ENCODE measurements around the gene PKNOX2.

Gene PKNOX2

GRCh38 chr11:125370561-125371389 lies 206.2 kb downstream of the PKNOX2 start:
- no peak for DNase-seq

- DNase-seq: no peak
Measured at GRCh38 chr11:125371431-125371935, 206.9 kb downstream of the PKNOX2 start.

GRCh38 chr11:125372088-125372487 lies 207.5 kb downstream of the PKNOX2 start:
- DNase-seq: no peak

- no peak for DNase-seq
Measured at GRCh38 chr11:125372911-125373310, 208.4 kb downstream of the PKNOX2 start.

GRCh38 chr11:125373426-125374391 lies 209.2 kb downstream of the PKNOX2 start:
- DNase-seq: no peak

- no peak for DNase-seq
Measured at GRCh38 chr11:125374398-125374797, 209.8 kb downstream of the PKNOX2 start.

- no peak for DNase-seq
Measured at GRCh38 chr11:125375146-125375545, 210.6 kb downstream of the PKNOX2 start.

GRCh38 chr11:125376117-125376516 lies 211.6 kb downstream of the PKNOX2 start:
- DNase-seq: no peak

GRCh38 chr11:125376856-125377255 lies 212.3 kb downstream of the PKNOX2 start:
- no peak for DNase-seq

GRCh38 chr11:125378083-125378482 lies 213.5 kb downstream of the PKNOX2 start:
- DNase-seq: no peak

GRCh38 chr11:125378571-125378970 lies 214.0 kb downstream of the PKNOX2 start:
- no peak for DNase-seq

GRCh38 chr11:125379565-125379964 lies 215.0 kb downstream of the PKNOX2 start:
- no peak for DNase-seq

- DNase-seq: no peak
Measured at GRCh38 chr11:125379981-125380380, 215.4 kb downstream of the PKNOX2 start.

GRCh38 chr11:125380756-125381445 lies 216.3 kb downstream of the PKNOX2 start:
- no peak for DNase-seq

- DNase-seq: no peak
Measured at GRCh38 chr11:125381499-125382044, 217.0 kb downstream of the PKNOX2 start.

GRCh38 chr11:125382314-125382791 lies 217.8 kb downstream of the PKNOX2 start:
- no peak for DNase-seq

GRCh38 chr11:125382822-125383221 lies 218.3 kb downstream of the PKNOX2 start:
- DNase-seq: no peak

GRCh38 chr11:125384825-125385224 lies 220.3 kb downstream of the PKNOX2 start:
- no peak for DNase-seq

- DNase-seq: no peak
Measured at GRCh38 chr11:125387901-125388300, 223.3 kb downstream of the PKNOX2 start.

GRCh38 chr11:125388611-125389010 lies 224.1 kb downstream of the PKNOX2 start:
- no peak for DNase-seq

- DNase-seq: no peak
Measured at GRCh38 chr11:125389339-125390166, 225.0 kb downstream of the PKNOX2 start.

Data from SHP77 (cell line).